SK-N-MC (cell line): ENCODE measurements around the gene MYO5A.

ENCODE experiments used
- EZH2 ChIP-seq: fragments of 200-600 bp; sonication (generic); IDR thresholded peaks from one replicate; pipeline ENCODE4 v1.6.1; 2017; ENCODE audit warnings: antibody characterized with exemption
- POLR2AphosphoS5 ChIP-seq: IDR thresholded peaks from 2 replicates; pipeline ENCODE4 v1.6.1; 2012; ENCODE audit warnings: mild to moderate bottlenecking, low read depth, low read length, borderline replicate concordance

DNA sequence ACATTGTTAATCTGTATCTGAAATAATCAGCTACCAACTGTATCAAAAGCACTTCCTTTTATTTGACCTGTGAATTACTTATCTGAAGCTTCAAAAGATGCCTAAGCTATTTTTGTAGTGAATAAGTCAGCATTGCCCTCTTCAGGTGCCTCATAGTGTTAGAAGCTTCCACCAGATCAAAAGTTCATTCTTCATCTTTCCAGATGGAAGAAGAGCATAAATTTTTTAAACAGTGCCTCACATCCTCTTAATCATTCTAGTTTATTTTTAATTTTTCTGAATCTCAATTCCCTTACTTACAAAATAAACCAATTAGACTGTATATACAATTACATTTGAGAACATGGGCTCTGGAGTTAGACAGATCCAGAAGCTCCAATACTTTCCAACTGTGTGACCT lies 65.0 kb downstream of the MYO5A start:
- TF ChIP-seq EZH2 = no peak
- no peak for TF ChIP-seq POLR2AphosphoS5
